ENCODE measurements around the gene MTMR4.

DNA sequence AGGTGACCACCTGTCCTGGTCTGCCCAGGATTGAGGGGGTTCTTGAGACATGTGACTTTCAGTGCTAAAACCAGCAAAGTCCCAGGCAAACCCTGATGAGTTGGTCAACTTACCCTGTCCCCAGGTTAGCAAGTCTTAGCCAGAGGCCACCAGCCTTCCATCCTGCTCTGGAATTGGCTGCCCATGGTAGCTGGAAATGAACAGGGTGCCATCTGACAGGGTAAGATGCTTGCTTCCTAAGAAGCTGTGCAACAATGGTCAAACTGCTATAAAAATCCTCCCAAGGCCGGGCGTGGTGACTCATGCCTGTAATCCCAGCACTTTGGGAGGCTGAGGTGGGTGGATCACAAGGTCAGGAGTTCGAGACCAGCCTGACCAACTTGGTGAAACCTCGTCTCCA, 22.8 kb upstream of the MTMR4 start:
- TF ChIP-seq, protein P1, sequence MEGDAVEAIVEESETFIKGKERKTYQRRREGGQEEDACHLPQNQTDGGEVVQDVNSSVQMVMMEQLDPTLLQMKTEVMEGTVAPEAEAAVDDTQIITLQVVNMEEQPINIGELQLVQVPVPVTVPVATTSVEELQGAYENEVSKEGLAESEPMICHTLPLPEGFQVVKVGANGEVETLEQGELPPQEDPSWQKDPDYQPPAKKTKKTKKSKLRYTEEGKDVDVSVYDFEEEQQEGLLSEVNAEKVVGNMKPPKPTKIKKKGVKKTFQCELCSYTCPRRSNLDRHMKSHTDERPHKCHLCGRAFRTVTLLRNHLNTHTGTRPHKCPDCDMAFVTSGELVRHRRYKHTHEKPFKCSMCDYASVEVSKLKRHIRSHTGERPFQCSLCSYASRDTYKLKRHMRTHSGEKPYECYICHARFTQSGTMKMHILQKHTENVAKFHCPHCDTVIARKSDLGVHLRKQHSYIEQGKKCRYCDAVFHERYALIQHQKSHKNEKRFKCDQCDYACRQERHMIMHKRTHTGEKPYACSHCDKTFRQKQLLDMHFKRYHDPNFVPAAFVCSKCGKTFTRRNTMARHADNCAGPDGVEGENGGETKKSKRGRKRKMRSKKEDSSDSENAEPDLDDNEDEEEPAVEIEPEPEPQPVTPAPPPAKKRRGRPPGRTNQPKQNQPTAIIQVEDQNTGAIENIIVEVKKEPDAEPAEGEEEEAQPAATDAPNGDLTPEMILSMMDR (IDR thresholded peaks at IDR 0.05), result no peak
- TF ChIP-seq POLR2A (IDR thresholded peaks at IDR 0.05), result no peak

Data from body of pancreas (tissue), 4 donors.